ENCODE measurements around the gene SPG11. TPM values are rescaled to one million over a fixed set of nuclear protein-coding genes. Genes with fewer than 3 reads are reported as not detected.
A peak's percentile ranks its signal among the peaks of the same experiment; 100 is the strongest.

Gene SPG11
- total and polyA plus RNA-seq, 9 donors: 28.5 to 48.2 (median 39.3) TPM

DNA sequence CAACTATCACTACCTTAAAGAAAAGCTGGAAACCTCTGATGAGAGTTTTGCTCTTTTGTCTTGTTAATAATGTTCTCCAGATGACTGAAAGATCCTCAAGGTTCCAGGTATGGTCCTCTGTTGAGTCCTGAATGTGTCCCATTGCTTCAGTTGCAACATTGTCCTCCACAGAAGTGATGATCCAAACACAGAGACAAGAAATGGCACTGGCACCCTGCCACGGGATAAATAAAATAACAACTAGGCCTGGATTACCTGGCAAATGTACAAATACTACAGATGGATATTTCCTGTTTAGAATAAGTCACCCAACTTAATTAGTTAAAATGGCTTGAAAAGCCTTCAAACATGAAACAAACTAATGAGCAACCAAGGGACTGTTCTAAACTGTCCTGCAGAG lies 68.2 kb downstream of the SPG11 start:
- no peak for DNase-seq
- WGBS (ENCODE audit: insufficient coverage): no CpG with 5 or more reads among the region's 1 CpG
- Histone ChIP-seq H3K27me3 (ENCODE audit: control insufficient read depth, insufficient read depth, low read length) (no peaks in the 10 kb centered on the region), H3K4me1 (ENCODE audit: control insufficient read depth, insufficient read depth, low read length) (no peaks in the 10 kb centered on the region), H3K27ac (ENCODE audit: low read length) (no peak overlapping the region), H3K9me3 (replicated peaks; ENCODE audit: control insufficient read depth, low read depth, low read length) (no peaks in the 10 kb centered on the region), H3K4me3 (ENCODE audit: low read length) (no peak overlapping the region), H3K36me3 (ENCODE audit: control insufficient read depth, insufficient read depth, low read length) (peaks cover 61% of the 10 kb centered on the region)

DNA sequence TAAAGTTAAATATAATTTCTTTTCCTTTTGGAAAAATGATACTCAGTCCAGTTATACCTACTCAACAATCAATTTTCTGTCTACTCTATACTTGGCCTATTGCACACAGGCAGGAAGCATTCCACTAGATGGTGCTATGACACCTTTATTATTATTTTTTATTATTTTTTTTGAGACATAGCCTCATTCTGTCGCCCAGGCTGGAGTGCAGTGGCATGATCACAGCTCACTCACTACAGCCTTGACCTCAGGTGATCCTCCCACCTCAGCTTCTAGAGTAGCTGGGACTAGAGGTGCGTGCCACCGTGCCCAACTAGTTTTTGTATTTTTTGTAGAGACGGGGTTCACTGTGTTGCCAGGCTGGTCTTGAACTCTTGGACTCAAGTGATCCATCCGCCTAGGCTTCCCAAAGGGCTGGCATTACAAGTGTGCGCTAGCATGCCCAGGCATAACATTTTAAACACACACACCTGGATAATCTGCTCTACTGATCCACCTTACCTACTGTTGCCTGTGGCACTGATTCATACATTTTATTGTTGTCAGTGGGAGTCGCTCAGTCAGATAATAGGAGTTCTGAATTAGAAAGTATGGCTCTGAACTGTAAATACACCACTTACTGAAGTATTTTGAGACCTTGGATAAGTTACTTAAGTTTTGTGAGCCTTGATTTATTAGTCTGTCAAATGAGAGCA lies 70.3 kb downstream of the SPG11 start:
- no peaks in the 10 kb centered on the region for H3K9me3 ChIP-seq (replicated peaks; ENCODE audit: control insufficient read depth, low read depth, low read length)
- WGBS (ENCODE audit: insufficient coverage): 100% methylated on average over 3 of the region's 7 CpGs
- no peaks in the 10 kb centered on the region for H3K4me1 ChIP-seq (ENCODE audit: control insufficient read depth, insufficient read depth, low read length)
- H3K27me3 ChIP-seq (ENCODE audit: control insufficient read depth, insufficient read depth, low read length): no peaks in the 10 kb centered on the region
- no peak overlapping the region for H3K4me3 ChIP-seq (ENCODE audit: low read length)
- no peak for DNase-seq
- no peak overlapping the region for H3K27ac ChIP-seq (ENCODE audit: low read length)
- peaks cover 67% of the 10 kb centered on the region for H3K36me3 ChIP-seq (ENCODE audit: control insufficient read depth, insufficient read depth, low read length)

GRCh38 chr15:44591326-44591725 lies 72.1 kb downstream of the SPG11 start:
- H3K9me3 ChIP-seq (replicated peaks; ENCODE audit: control insufficient read depth, low read depth, low read length): no peaks in the 10 kb centered on the region
- H3K27me3 ChIP-seq (ENCODE audit: control insufficient read depth, insufficient read depth, low read length): no peaks in the 10 kb centered on the region
- no peak overlapping the region for H3K4me3 ChIP-seq (ENCODE audit: low read length)
- no peak overlapping the region for H3K27ac ChIP-seq (ENCODE audit: low read length)
- peaks cover 71% of the 10 kb centered on the region for H3K36me3 ChIP-seq (ENCODE audit: control insufficient read depth, insufficient read depth, low read length)
- no CpG with 5 or more reads among the region's 1 CpG for WGBS (ENCODE audit: insufficient coverage)
- no peaks in the 10 kb centered on the region for H3K4me1 ChIP-seq (ENCODE audit: control insufficient read depth, insufficient read depth, low read length)
- DNase-seq: no peak

DNA sequence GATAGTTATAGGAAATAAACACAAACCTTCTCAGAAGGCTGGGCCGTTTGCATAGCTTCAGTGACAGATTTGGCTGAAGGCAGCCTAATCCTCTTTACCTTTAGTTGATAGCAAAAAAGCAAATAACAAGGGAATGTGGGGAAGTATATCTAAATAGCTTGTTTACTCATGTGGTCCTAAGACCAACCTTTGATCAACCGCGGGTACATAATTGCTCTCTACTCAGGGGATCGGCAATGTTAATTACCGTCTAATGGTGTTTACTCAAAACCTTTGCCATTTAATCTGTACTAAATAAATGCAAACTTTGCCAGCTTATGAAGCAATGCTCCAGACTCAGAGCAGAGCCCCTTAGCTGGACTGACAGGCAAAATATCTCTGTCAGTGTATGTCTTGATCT lies 74.9 kb downstream of the SPG11 start:
- no peaks in the 10 kb centered on the region for H3K27me3 ChIP-seq (ENCODE audit: control insufficient read depth, insufficient read depth, low read length)
- no peaks in the 10 kb centered on the region for H3K9me3 ChIP-seq (replicated peaks; ENCODE audit: control insufficient read depth, low read depth, low read length)
- DNase-seq: no peak
- 86% methylated on average over 4 of the region's 5 CpGs for WGBS (ENCODE audit: insufficient coverage)
- H3K36me3 ChIP-seq (ENCODE audit: control insufficient read depth, insufficient read depth, low read length): peaks cover 73% of the 10 kb centered on the region
- no peak overlapping the region for H3K4me3 ChIP-seq (ENCODE audit: low read length)
- no peaks in the 10 kb centered on the region for H3K4me1 ChIP-seq (ENCODE audit: control insufficient read depth, insufficient read depth, low read length)
- no peak overlapping the region for H3K27ac ChIP-seq (ENCODE audit: low read length)

DNA sequence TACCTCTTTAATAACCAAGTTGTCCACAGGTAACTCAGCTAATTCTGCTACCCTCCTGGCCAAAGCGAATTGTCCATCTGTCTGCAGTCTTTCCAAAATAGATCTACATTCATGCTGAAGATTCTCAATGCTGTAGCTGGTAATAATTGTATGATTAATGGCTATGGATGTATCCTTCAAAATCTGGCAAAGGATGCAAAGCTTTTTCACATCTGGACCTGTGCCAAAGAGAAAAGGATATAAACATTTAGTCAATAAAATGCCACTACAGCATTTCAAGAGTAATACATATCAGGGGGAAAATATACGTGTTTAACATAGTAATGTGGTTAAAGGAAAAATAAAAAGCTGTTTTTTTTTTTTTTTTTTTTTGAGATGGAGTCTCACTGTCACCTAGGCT lies 77.8 kb downstream of the SPG11 start:
- Histone ChIP-seq H3K9me3 (replicated peaks; ENCODE audit: control insufficient read depth, low read depth, low read length) (no peaks in the 10 kb centered on the region), H3K27me3 (ENCODE audit: control insufficient read depth, insufficient read depth, low read length) (no peaks in the 10 kb centered on the region), H3K36me3 (ENCODE audit: control insufficient read depth, insufficient read depth, low read length) (peaks cover 65% of the 10 kb centered on the region), H3K27ac (ENCODE audit: low read length) (no peak overlapping the region), H3K4me1 (ENCODE audit: control insufficient read depth, insufficient read depth, low read length) (no peaks in the 10 kb centered on the region), H3K4me3 (ENCODE audit: low read length) (no peak overlapping the region)
- WGBS (ENCODE audit: insufficient coverage): no CpG with 5 or more reads among the region's 2 CpGs
- DNase-seq: no peak

- Histone ChIP-seq H3K9me3 (replicated peaks; ENCODE audit: control insufficient read depth, low read depth, low read length) (no peaks in the 10 kb centered on the region), H3K27me3 (ENCODE audit: control insufficient read depth, insufficient read depth, low read length) (no peaks in the 10 kb centered on the region), H3K4me1 (ENCODE audit: control insufficient read depth, insufficient read depth, low read length) (no peaks in the 10 kb centered on the region), H3K36me3 (ENCODE audit: control insufficient read depth, insufficient read depth, low read length) (peaks cover 55% of the 10 kb centered on the region), H3K27ac (ENCODE audit: low read length) (no peak overlapping the region), H3K4me3 (ENCODE audit: low read length) (no peak overlapping the region)
- no peak for DNase-seq
- 93% methylated on average over 3 of the region's 5 CpGs for WGBS (ENCODE audit: insufficient coverage)
Observed at GRCh38 chr15:44584162-44584749, 79.2 kb downstream of the SPG11 start.

- H3K4me1 ChIP-seq (ENCODE audit: control insufficient read depth, insufficient read depth, low read length): no peaks in the 10 kb centered on the region
- no peak for DNase-seq
- H3K27ac ChIP-seq (ENCODE audit: low read length): no peak overlapping the region
- H3K27me3 ChIP-seq (ENCODE audit: control insufficient read depth, insufficient read depth, low read length): no peaks in the 10 kb centered on the region
- WGBS (ENCODE audit: insufficient coverage): no CpG with 5 or more reads among the region's 2 CpGs
- no peak overlapping the region for H3K4me3 ChIP-seq (ENCODE audit: low read length)
- H3K9me3 ChIP-seq (replicated peaks; ENCODE audit: control insufficient read depth, low read depth, low read length): no peaks in the 10 kb centered on the region
- peaks cover 25% of the 10 kb centered on the region for H3K36me3 ChIP-seq (ENCODE audit: control insufficient read depth, insufficient read depth, low read length)
Observed at GRCh38 chr15:44580105-44580504, 83.4 kb downstream of the SPG11 start.

DNA sequence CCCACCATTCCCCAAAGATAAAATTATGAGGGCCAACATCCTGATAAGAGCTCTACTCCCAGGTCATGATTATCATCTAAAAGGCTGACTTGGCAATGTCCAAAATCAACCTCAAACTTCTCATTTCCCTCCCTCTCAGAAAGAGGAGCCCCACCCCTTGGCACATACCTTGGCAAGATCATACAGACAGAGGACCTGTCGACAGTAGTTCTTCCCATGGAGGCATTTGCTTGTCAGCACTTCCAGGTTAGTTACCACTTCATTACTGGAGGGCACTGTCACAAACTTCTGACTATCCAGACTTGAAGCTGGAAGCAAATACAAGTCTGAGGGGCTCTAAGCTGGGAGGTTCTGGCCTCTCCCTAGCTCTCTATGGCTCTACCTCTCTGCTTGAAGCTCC lies 88.7 kb downstream of the SPG11 start:
- WGBS (ENCODE audit: insufficient coverage): 83% methylated on average over 1 of the region's 1 CpG
- no peak overlapping the region for H3K4me3 ChIP-seq (ENCODE audit: low read length)
- no peak for DNase-seq
- no peaks in the 10 kb centered on the region for H3K4me1 ChIP-seq (ENCODE audit: control insufficient read depth, insufficient read depth, low read length)
- H3K9me3 ChIP-seq (replicated peaks; ENCODE audit: control insufficient read depth, low read depth, low read length): no peaks in the 10 kb centered on the region
- H3K27ac ChIP-seq (ENCODE audit: low read length): no peak overlapping the region
- no peaks in the 10 kb centered on the region for H3K27me3 ChIP-seq (ENCODE audit: control insufficient read depth, insufficient read depth, low read length)
- H3K36me3 ChIP-seq (ENCODE audit: control insufficient read depth, insufficient read depth, low read length): peaks cover 35% of the 10 kb centered on the region

DNA sequence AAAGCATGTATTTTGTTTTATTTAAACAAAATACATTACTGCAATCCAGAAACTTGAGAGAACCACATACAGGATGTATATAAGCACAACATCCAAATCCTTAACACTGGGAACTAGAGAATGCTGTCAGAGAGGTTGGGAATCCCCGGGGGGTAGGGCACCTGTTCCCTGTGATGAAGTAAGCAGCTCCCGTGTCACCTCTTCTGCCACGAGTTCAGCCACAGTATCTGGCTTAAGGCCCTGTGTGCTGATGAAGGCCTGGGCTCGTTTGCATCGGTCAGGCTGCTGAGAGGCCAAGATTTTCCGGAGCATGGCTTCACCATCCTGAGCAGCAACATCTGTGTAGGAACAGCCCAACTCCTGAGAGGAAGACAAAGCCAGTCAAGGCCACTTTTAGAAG lies 90.1 kb downstream of the SPG11 start:
- no peak for DNase-seq
- H3K36me3 ChIP-seq (ENCODE audit: control insufficient read depth, insufficient read depth, low read length): peaks cover 37% of the 10 kb centered on the region
- H3K4me3 ChIP-seq (ENCODE audit: low read length): no peak overlapping the region
- no peaks in the 10 kb centered on the region for H3K9me3 ChIP-seq (replicated peaks; ENCODE audit: control insufficient read depth, low read depth, low read length)
- H3K4me1 ChIP-seq (ENCODE audit: control insufficient read depth, insufficient read depth, low read length): no peaks in the 10 kb centered on the region
- WGBS (ENCODE audit: insufficient coverage): 83% methylated on average over 6 of the region's 6 CpGs
- peak overlapping the region; percentile 7 for H3K27ac ChIP-seq (ENCODE audit: low read length)
- H3K27me3 ChIP-seq (ENCODE audit: control insufficient read depth, insufficient read depth, low read length): no peaks in the 10 kb centered on the region

DNA sequence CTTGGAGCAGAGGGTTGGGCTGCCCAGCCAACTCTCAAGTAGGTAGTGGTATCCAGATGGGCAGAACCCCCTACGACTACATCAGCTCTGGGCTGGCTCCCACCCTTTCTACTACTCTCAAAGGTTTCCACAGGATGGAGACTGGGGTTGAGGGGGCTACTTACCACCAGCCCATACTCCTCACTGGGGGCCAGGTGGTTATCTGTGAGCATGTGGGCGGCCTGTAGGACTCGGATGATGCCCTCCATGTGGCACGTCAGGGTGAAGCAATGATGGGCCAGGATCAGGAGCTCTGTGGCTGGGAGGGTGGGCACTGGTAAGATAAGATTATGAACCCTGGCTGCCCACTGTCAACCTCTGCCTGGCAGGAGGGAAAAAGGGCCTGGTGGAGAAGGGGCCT lies 93.1 kb downstream of the SPG11 start:
- Histone ChIP-seq H3K36me3 (ENCODE audit: control insufficient read depth, insufficient read depth, low read length) (peaks cover 59% of the 10 kb centered on the region), H3K4me1 (ENCODE audit: control insufficient read depth, insufficient read depth, low read length) (no peaks in the 10 kb centered on the region), H3K27ac (ENCODE audit: low read length) (no peak overlapping the region), H3K27me3 (ENCODE audit: control insufficient read depth, insufficient read depth, low read length) (no peaks in the 10 kb centered on the region), H3K9me3 (replicated peaks; ENCODE audit: control insufficient read depth, low read depth, low read length) (peaks cover 3% of the 10 kb centered on the region), H3K4me3 (ENCODE audit: low read length) (no peak overlapping the region)
- no peak for DNase-seq
- WGBS (ENCODE audit: insufficient coverage): 90% methylated on average over 2 of the region's 4 CpGs
